Measurements from ENCODE around the gene NR2C2. TPM values are rescaled to one million over a fixed set of nuclear protein-coding genes. Genes with fewer than 3 reads are reported as not detected.

NR2C2 gene
- total RNA-seq, 2 donors from 2014 or later = 43.5 to 79.1 TPM

GRCh38 chr3:14962762-14963161, 15.4 kb downstream of the NR2C2 start:
- no peak overlapping the region for H3K27ac ChIP-seq
- no peak for ATAC-seq (ENCODE audit: insufficient number of reproducible peaks, low FRiP score, low read depth)

DNA sequence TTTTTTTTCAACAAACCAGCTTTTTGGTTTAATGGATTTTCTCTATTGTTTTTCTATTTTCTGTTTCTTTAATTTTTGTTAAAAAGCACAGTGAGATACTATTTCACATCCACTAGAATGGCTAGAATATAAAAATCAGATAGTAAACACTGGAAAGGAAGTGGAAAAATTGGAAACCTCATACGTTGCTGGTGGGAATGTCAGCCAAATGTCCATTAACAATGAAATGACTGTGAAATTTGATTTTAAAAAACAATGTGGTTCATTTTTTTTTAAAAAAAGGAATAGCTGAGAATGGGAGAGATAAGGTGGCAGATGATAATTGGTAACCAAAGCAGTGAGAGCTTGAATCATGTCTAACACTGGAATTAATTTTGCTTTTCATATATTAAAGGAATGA, 19.9 kb downstream of the NR2C2 start:
- no peaks in the 10 kb centered on the region for H3K9me3 ChIP-seq
- H3K4me3 ChIP-seq = no peak overlapping the region
- peaks cover 2% of the 10 kb centered on the region for H3K36me3 ChIP-seq
- TF ChIP-seq, protein P1, sequence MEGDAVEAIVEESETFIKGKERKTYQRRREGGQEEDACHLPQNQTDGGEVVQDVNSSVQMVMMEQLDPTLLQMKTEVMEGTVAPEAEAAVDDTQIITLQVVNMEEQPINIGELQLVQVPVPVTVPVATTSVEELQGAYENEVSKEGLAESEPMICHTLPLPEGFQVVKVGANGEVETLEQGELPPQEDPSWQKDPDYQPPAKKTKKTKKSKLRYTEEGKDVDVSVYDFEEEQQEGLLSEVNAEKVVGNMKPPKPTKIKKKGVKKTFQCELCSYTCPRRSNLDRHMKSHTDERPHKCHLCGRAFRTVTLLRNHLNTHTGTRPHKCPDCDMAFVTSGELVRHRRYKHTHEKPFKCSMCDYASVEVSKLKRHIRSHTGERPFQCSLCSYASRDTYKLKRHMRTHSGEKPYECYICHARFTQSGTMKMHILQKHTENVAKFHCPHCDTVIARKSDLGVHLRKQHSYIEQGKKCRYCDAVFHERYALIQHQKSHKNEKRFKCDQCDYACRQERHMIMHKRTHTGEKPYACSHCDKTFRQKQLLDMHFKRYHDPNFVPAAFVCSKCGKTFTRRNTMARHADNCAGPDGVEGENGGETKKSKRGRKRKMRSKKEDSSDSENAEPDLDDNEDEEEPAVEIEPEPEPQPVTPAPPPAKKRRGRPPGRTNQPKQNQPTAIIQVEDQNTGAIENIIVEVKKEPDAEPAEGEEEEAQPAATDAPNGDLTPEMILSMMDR (IDR thresholded peaks at IDR 0.05) = no peak
- H3K27me3 ChIP-seq (replicated peaks; ENCODE audit: insufficient read depth) = no peaks in the 10 kb centered on the region
- ATAC-seq (ENCODE audit: insufficient number of reproducible peaks, low FRiP score, low read depth) (no peak), DNase-seq (ENCODE audit: low spot score) (no peak)
- no peak overlapping the region for H3K27ac ChIP-seq
- H3K4me1 ChIP-seq (ENCODE audit: control insufficient read depth in 1 of 2, low read depth in 2 of 2) = peaks cover 0 to 4% of the 10 kb centered on the region in 2 donors

More at GRCh38 chr3:14962762-14963161, 15.4 kb downstream of the NR2C2 start:
- Histone ChIP-seq H3K9me3 (no peaks in the 10 kb centered on the region), H3K4me1 (ENCODE audit: control insufficient read depth in 1 of 2, low read depth in 2 of 2) (peaks cover 0 to 14% of the 10 kb centered on the region in 2 donors), H3K36me3 (no peaks in the 10 kb centered on the region), H3K4me3 (no peak overlapping the region), H3K27me3 (replicated peaks; ENCODE audit: insufficient read depth) (no peaks in the 10 kb centered on the region)
- TF ChIP-seq, protein P1 (IDR thresholded peaks at IDR 0.05) = no peak
- no peak for DNase-seq (ENCODE audit: low spot score)

DNA sequence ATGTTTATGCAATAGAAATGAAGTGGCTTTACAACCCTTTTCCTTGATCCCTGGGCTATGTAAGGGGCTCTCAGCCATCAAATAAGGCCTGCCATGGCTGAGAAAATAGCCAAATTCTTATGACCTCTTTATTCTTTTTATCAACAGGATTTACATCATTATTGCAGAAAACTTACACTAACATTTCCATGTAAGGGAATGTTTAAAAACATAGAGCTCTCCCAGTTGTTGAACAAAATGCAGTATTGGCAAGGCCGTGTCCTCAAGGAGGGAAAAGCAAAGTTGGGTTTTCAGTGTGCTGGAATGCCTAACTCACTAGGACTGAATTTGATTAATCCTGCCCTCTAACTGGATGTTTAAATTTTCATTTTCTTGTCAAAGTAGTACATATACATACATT, 22.3 kb downstream of the NR2C2 start:
- TF ChIP-seq, protein P1 (IDR thresholded peaks at IDR 0.05) = no peak
- H3K4me3 ChIP-seq = no peak overlapping the region

GRCh38 chr3:14976317-14976716, 28.9 kb downstream of the NR2C2 start:
- H3K4me1 ChIP-seq (ENCODE audit: control insufficient read depth in 1 of 2, low read depth in 2 of 2) = peaks cover 0 to 5% of the 10 kb centered on the region in 2 donors
- H3K27ac ChIP-seq = no peak overlapping the region
- no peaks in the 10 kb centered on the region for H3K27me3 ChIP-seq (replicated peaks; ENCODE audit: insufficient read depth)
- no peak overlapping the region for H3K4me3 ChIP-seq
- DNase-seq (ENCODE audit: low spot score) (no peak), ATAC-seq (ENCODE audit: insufficient number of reproducible peaks, low FRiP score, low read depth) (no peak)
- H3K36me3 ChIP-seq = peaks cover 8% of the 10 kb centered on the region
- no peaks in the 10 kb centered on the region for H3K9me3 ChIP-seq
- TF ChIP-seq, protein P1 (IDR thresholded peaks at IDR 0.05) = no peak

More for the DNA sequence above, 22.3 kb downstream of the NR2C2 start:
- Histone ChIP-seq H3K27me3 (replicated peaks; ENCODE audit: insufficient read depth) (no peaks in the 10 kb centered on the region), H3K9me3 (no peaks in the 10 kb centered on the region), H3K4me1 (ENCODE audit: control insufficient read depth in 1 of 2, low read depth in 2 of 2) (peaks cover 0 to 4% of the 10 kb centered on the region in 2 donors), H3K36me3 (peaks cover 8% of the 10 kb centered on the region), H3K27ac (no peak overlapping the region)
- DNase-seq (ENCODE audit: low spot score) (no peak), ATAC-seq (ENCODE audit: insufficient number of reproducible peaks, low FRiP score, low read depth) (no peak)

DNA sequence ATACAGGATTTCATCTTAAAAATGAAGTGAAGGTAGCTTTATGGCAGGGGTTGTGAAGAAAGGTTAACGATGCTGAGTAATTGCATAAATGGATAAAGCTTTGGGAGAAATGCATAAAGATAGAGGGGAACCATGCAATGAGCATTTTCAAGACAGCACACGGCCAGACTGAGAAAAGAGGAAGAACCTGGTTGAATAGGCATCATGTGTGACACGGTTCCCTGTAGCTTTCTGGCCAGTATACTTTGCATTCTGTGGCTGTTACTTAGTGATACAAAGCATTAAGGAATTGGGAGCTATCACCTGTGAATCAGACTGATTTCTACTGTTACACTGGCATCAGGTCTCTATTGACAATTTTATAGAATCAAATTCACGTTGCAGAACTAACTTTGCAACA, 33.3 kb downstream of the NR2C2 start:
- Histone ChIP-seq H3K27ac (no peak overlapping the region), H3K4me3 (no peak overlapping the region), H3K9me3 (no peaks in the 10 kb centered on the region), H3K36me3 (no peaks in the 10 kb centered on the region), H3K4me1 (ENCODE audit: control insufficient read depth in 1 of 2, low read depth in 2 of 2) (peaks cover 0 to 2% of the 10 kb centered on the region in 2 donors), H3K27me3 (replicated peaks; ENCODE audit: insufficient read depth) (no peaks in the 10 kb centered on the region)
- DNase-seq (ENCODE audit: low spot score) = no peak
- no peak for ATAC-seq (ENCODE audit: insufficient number of reproducible peaks, low FRiP score, low read depth)
- TF ChIP-seq, protein P1 (IDR thresholded peaks at IDR 0.05) = no peak
